Spleen (tissue), 7 donors: ENCODE results near the gene CHFR.
"Not testable (repeated sequence)": the region's sequence is repeated elsewhere in the genome, so short reads cannot be mapped to it uniquely, and the experiment has no call there.

Experiments used
- CTCF ChIP-seq, 11 experiments: fragments of 200-600 bp in 7 of 11; fragments of 450-650 bp in 4 of 11; sonication (generic) in 4 of 11; IDR thresholded peaks in 8 of 11; conservative IDR thresholded peaks in 3 of 11; 1 replicate in 7 of 11; 2 replicates in 4 of 11; pipeline versions ENCODE4 v1.4.0 to v1.8.0; 2016 to 2021; ENCODE audit warnings: antibody characterized with exemption in 11 of 11, inconsistent platforms in 4 of 11, mild to moderate bottlenecking in 1 of 11
- POLR2AphosphoS5 ChIP-seq, 3 donors: sonication (generic); formaldehyde crosslinking; IDR thresholded peaks; one replicate each; pipeline ENCODE4 v1.5.1; 2017; ENCODE audit warnings: antibody characterized with exemption in 3 of 3
- donor health status: DM: no; HTN: no; CAD: no; lungs with moderate emphysema.
- donor health status: DM: no; HTN: no; CAD: no.
- donor health status: DM: no; HTN: no; CAD: no.

GRCh38 chr12:132874620-132875019 is 12.8 kb downstream of the CHFR start:
- TF ChIP-seq CTCF (IDR thresholded peaks at IDR 0.05 in 8 of 11, conservative IDR thresholded peaks at IDR 0.05 in 3 of 11); POLR2AphosphoS5 (IDR thresholded peaks at IDR 0.05): not testable (repeated sequence)
